K562 (cell line): ENCODE results near the gene ZNF23. TPM values are rescaled to one million over a fixed set of nuclear protein-coding genes. Genes with fewer than 3 reads are reported as not detected.

Experiments
- C11orf30 ChIP-seq: fragments of 450-650 bp; IDR thresholded peaks from 2 replicates; pipeline ENCODE4 v1.6.1; 2016; ENCODE audit warnings: low read depth, mild to moderate bottlenecking
- E2F1 ChIP-seq: sonication (generic); formaldehyde crosslinking; IDR thresholded peaks from 2 replicates; pipeline ENCODE4 v1.8.1; 2023; ENCODE audit warnings: mild to moderate bottlenecking, missing genetic modification reagents, moderate library complexity
- JUND ChIP-seq, 2 experiments: IDR thresholded peaks; 2 replicates in 1 of 2; 3 replicates in 1 of 2; pipeline ENCODE4 v1.6.1; 2011; ENCODE audit warnings: borderline replicate concordance in 2 of 2, low read depth in 2 of 2, low read length in 2 of 2, improper control_type of control experiment in 1 of 2, missing biosample characterization in 1 of 2, missing genetic modification characterization in 1 of 2, missing genetic modification reagents in 1 of 2
- MAX ChIP-seq: sonication (generic); formaldehyde crosslinking; IDR thresholded peaks from 2 replicates; pipeline ENCODE4 v1.9.0; 2022; ENCODE audit warnings: mild to moderate bottlenecking, missing genetic modification reagents
- MBD2 ChIP-seq: sonication (generic); IDR thresholded peaks from 2 replicates; pipeline ENCODE4 v1.6.1; 2016; ENCODE audit warnings: low read depth, borderline replicate concordance
- MNT ChIP-seq, 2 experiments: fragments of 450-650 bp; conservative IDR thresholded peaks; 2 replicates each; pipeline ENCODE4 v1.6.1; 2017; ENCODE audit warnings: mild to moderate bottlenecking in 2 of 2, moderate library complexity in 2 of 2
- NFYB ChIP-seq: IDR thresholded peaks from 2 replicates; pipeline ENCODE4 v1.6.1; 2011; ENCODE audit warnings: mild to moderate bottlenecking, moderate library complexity; ENCODE audit not compliant: insufficient read length; ENCODE audit errors: extremely low read depth
- RREB1 ChIP-seq: fragments of 250-450 bp; sonication (Bioruptor Pico); IDR thresholded peaks from 2 replicates; pipeline ENCODE4 v1.4.0; 2020
- SMAD3 ChIP-seq: fragments of 450-650 bp; formaldehyde crosslinking; conservative IDR thresholded peaks from 2 replicates; pipeline ENCODE4 v1.4.0; 2020; ENCODE audit warnings: mild to moderate bottlenecking
- TEAD1 ChIP-seq, 2 experiments: fragments of 450-650 bp in 1 of 2; sonication (generic) in 1 of 2; formaldehyde crosslinking; IDR thresholded peaks; 2 replicates each; pipeline versions ENCODE4 v1.4.0 to v1.8.0; 2020 to 2022; ENCODE audit warnings: mild to moderate bottlenecking in 2 of 2, missing genetic modification reagents in 1 of 2
- ZHX1 ChIP-seq: fragments of 150-350 bp; conservative IDR thresholded peaks from 2 replicates; pipeline ENCODE4 v1.6.1; 2014; ENCODE audit warnings: low read length
- polyA plus RNA-seq, 8 experiments: library from polyadenylated mRNA; depleted of rRNA in 4 of 8; stranded (reverse) in 5 of 8; unstranded in 3 of 8; fragments of >200 nt; fragmentation: Nextera tagmentation in 2 of 8; fragmentation: Illumina TruSeq in 1 of 8; extraction: Ambion mirVana in 2 of 8; extraction: Trizol in 1 of 8; gene quantifications; 2 replicates each; pipeline versions ENCODE4 v1.2.1 to v1.2.3, GENCODE V29; 2011 to 2014; ENCODE audit warnings: inconsistent platforms in 1 of 8, missing spikeins in 1 of 8
- total RNA-seq, 7 experiments: library from RNA; depleted of rRNA in 6 of 7; stranded (reverse); fragments of >200 nt in 6 of 7; fragmentation: Illumina TruSeq in 2 of 7; extraction: Trizol in 2 of 7; gene quantifications; 2 replicates each; pipeline versions ENCODE4 v1.2.1 to v1.2.3, GENCODE V29; 2011 to 2021; ENCODE audit warnings: low replicate concordance in 1 of 7

ZNF23 gene
- total and polyA plus RNA-seq, 9 of the 15 experiments (the other 6 are each of a cell fraction or from before 2014, with no cell fraction given): 4.7 to 13.4 (median 11.2) TPM

- TF ChIP-seq TEAD1 (CRISPR knock-in tag; IDR thresholded peaks at IDR 0.05): peak in 1 of 2 experiments; percentile 78; a peak in 2 of 4 replicates
- no peak for TF ChIP-seq RREB1 (CRISPR knock-in tag)
- no peak for TF ChIP-seq C11orf30
- TF ChIP-seq MBD2: 0 out of 2 replicates have a peak, but pooled peaks have one; percentile 37
- TF ChIP-seq NFYB: no peak
- TF ChIP-seq SMAD3: peak; percentile 70; the same call in 1 of the 2 replicates
- TF ChIP-seq E2F1 (CRISPR knock-in tag): no peak; the same call in 1 of the 2 replicates
- TF ChIP-seq MNT (conservative IDR thresholded peaks at IDR 0.05): peak in 1 of 2 experiments; percentile 32; a peak in 1 of 4 replicates
- TF ChIP-seq JUND (IDR thresholded peaks at IDR 0.05; ENCODE audit: borderline replicate concordance, low read depth, low read length): peak; percentile 44; the same call in 1 of the 2 replicates
- peak; percentile 60; the same call in 1 of the 3 replicates for TF ChIP-seq JUND (tag; IDR thresholded peaks at IDR 0.05; ENCODE audit: borderline replicate concordance, low read depth, low read length)
- no peak for TF ChIP-seq ZHX1
- no peak for TF ChIP-seq MAX (CRISPR knock-in tag)
Measured at GRCh38 chr16:71430744-71431143, 31.3 kb downstream of the ZNF23 start (continued).
